ENCODE data around the gene GPX2. TPM values are rescaled to one million over a fixed set of nuclear protein-coding genes. Genes with fewer than 3 reads are reported as not detected.
A peak's percentile ranks its signal among the peaks of the same experiment; 100 is the strongest.

GPX2 gene
- total and polyA plus RNA-seq, 12 donors: 0.31 to 1.4 (median 0.55) TPM; not detected in 8

DNA sequence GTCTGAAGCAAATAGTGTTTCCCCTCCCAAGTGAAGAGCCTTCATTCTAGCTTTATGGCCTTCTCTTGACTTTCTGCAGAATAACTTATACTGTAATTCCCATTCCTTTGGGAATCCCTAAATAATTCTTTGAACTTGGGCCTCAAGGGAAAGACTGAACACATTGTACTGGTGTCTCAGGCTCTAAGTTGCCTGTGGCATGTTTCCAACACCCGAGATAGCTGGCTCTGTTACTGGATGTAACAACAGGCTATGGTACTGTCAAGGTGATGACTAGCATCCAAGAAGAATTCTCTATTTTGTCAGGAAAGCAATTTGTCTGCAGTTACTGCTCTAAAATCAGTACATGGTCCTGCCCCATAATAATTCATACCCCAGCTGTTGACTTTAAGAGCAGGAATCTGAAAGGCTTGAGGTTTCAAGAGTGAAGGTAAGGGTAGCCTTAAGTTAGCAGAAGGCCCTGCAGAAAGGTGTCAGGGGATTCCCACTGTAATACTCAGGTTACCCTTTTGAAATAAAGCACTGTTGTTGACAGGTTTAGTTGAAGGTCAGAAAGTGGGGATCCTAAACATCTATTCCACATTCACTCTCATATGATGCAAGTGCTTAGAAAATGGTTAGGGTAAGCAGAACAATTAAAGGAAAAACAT lies 5.2 kb downstream of the GPX2 start:
- Histone ChIP-seq H3K4me3 (no peak overlapping the region), H3K4me1 (replicated peaks in 1 of 2) (peaks cover 22 to 53% of the 10 kb centered on the region in 2 donors), H3K9me3 (replicated peaks in 1 of 3) (no peaks in the 10 kb centered on the region), H3K27ac (peak overlapping the region in 2 of 5 donors; percentile 2 to 45), H3K27me3 (no peaks in the 10 kb centered on the region), H3K36me3 (replicated peaks in 1 of 2) (peaks cover 0 to 8% of the 10 kb centered on the region in 2 donors)
- WGBS, 4 donors: 21 to 32% (median 28%) methylated on average over 1 of the region's 1 CpG
- intact Hi-C loops (cut with DNase I): no loop called here
- TF ChIP-seq POLR2A (IDR thresholded peaks at IDR 0.05): no peak
- TF ChIP-seq, protein P1, sequence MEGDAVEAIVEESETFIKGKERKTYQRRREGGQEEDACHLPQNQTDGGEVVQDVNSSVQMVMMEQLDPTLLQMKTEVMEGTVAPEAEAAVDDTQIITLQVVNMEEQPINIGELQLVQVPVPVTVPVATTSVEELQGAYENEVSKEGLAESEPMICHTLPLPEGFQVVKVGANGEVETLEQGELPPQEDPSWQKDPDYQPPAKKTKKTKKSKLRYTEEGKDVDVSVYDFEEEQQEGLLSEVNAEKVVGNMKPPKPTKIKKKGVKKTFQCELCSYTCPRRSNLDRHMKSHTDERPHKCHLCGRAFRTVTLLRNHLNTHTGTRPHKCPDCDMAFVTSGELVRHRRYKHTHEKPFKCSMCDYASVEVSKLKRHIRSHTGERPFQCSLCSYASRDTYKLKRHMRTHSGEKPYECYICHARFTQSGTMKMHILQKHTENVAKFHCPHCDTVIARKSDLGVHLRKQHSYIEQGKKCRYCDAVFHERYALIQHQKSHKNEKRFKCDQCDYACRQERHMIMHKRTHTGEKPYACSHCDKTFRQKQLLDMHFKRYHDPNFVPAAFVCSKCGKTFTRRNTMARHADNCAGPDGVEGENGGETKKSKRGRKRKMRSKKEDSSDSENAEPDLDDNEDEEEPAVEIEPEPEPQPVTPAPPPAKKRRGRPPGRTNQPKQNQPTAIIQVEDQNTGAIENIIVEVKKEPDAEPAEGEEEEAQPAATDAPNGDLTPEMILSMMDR (IDR thresholded peaks at IDR 0.05): no peak
- DNase-seq: peak in 6 of 7 donors; percentile 38 to 81 (median 52)

DNA sequence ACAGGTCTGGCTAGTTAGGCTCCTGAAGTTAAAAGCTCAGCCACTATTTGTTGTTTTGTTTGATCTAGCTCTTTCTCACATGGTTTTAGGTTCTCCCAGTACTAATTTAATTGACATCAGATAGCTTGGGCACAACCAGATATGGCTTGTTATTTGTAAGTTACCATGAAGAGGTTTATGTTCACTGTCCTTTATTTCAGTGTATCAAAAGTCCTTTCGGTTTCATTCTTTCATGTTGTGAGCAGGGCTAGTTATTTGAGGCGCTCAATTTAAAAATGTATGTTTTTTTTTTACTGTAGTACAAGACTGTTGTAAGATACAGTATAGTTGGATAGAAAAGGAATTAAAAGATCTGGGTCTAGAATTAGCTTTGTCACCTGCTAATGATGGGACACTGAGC lies 7.0 kb downstream of the GPX2 start:
- intact Hi-C loops (cut with DNase I): no loop called here
- Histone ChIP-seq H3K4me3 (no peak overlapping the region), H3K36me3 (replicated peaks in 1 of 2) (peaks cover 0 to 12% of the 10 kb centered on the region in 2 donors), H3K4me1 (replicated peaks in 1 of 2) (peaks cover 22 to 56% of the 10 kb centered on the region in 2 donors), H3K27ac (peak overlapping the region in 2 of 5 donors; percentile 45 to 49), H3K9me3 (replicated peaks in 1 of 3) (no peaks in the 10 kb centered on the region), H3K27me3 (no peaks in the 10 kb centered on the region)
- no peak for DNase-seq
- no peak for TF ChIP-seq POLR2A (IDR thresholded peaks at IDR 0.05)
- TF ChIP-seq, protein P1 (IDR thresholded peaks at IDR 0.05): no peak
- WGBS, 4 donors: 65 to 74% (median 71%) methylated on average over 2 of the region's 2 CpGs

DNA sequence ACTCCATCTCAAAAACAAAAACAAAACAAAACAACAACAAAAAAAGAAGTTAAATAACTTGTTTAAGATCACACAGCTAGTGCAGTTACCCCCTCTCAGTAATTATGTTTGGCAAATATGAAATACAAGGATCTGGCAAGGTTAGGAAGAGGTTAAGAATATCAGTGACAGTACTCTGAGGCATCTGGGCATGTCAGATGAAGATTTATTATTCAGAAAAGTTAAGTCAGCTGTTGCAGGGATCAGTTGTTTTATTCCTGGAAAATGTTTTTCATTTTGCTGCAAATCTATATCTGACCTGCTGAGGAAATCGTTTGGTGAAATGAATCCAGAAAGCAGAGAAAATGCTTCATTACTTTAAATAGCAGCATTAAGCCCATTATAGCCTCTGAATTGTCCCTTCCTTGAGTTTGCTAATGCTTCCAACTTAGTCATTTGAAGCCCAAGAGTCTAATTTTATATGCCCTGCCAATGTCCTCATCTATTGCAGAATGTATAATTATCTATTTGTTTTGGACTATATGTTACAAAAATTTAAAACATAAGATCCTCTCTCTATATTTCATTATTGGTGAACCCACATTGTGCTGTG lies 8.1 kb downstream of the GPX2 start:
- Histone ChIP-seq H3K4me1 (replicated peaks in 1 of 2) (peaks cover 14 to 59% of the 10 kb centered on the region in 2 donors), H3K27me3 (no peaks in the 10 kb centered on the region), H3K27ac (peak overlapping the region in 3 of 5 donors; percentile 0 to 49 (median 29)), H3K9me3 (replicated peaks in 1 of 3) (no peaks in the 10 kb centered on the region), H3K36me3 (replicated peaks in 1 of 2) (peaks cover 0 to 12% of the 10 kb centered on the region in 2 donors), H3K4me3 (no peak overlapping the region)
- no peak for TF ChIP-seq POLR2A (IDR thresholded peaks at IDR 0.05)
- TF ChIP-seq, protein P1 (IDR thresholded peaks at IDR 0.05): no peak
- WGBS, 4 donors: 23 to 37% (median 29%) methylated on average over 1 of the region's 1 CpG
- intact Hi-C loops (cut with DNase I): no loop called here
- DNase-seq: no peak

DNA sequence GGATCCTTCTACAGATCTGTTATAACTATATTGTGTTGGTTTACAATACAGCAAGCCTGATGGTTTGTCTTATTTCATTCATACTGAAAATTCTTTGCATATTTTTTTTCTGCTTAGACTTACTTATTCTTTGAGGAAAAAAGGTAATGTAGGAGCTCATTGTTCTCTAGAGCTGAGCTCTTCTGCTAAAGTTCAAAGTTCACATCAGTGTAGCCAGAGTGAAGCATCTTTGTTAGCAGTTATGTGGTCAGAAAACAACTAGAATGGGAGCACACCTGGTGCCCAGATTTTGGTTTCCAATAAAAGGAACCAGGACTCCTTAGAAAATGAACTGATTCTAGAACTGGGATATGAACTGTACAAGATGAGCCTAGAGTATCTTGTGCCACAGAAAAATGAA lies 10.3 kb downstream of the GPX2 start:
- peaks cover 14 to 56% of the 10 kb centered on the region in 2 donors for H3K4me1 ChIP-seq (replicated peaks in 1 of 2)
- no peak for TF ChIP-seq POLR2A (IDR thresholded peaks at IDR 0.05)
- TF ChIP-seq, protein P1 (IDR thresholded peaks at IDR 0.05): no peak
- H3K27ac ChIP-seq: no peak overlapping the region
- no peaks in the 10 kb centered on the region for H3K27me3 ChIP-seq
- H3K4me3 ChIP-seq: no peak overlapping the region
- intact Hi-C loops (cut with DNase I): no loop called here
- H3K36me3 ChIP-seq (replicated peaks in 1 of 2): peaks cover 0 to 30% of the 10 kb centered on the region in 2 donors
- H3K9me3 ChIP-seq (replicated peaks in 1 of 3): no peaks in the 10 kb centered on the region
- DNase-seq: no peak
